Right lobe of liver (tissue), 4 donors: ENCODE measurements around the gene PPDPF.

Experiments
- POLR2A ChIP-seq: fragments of 450-650 bp; IDR thresholded peaks from one replicate; pipeline ENCODE4 v1.6.1; 2017; ENCODE audit warnings: antibody characterized with exemption, mild to moderate bottlenecking
- TF ChIP-seq, protein P1 (sequence below), 4 donors: fragments of 200-600 bp in 3 of 4; fragments of 450-650 bp in 1 of 4; IDR thresholded peaks; one replicate each; pipeline versions ENCODE4 v1.5.1 to v1.8.0; 2016 to 2022; ENCODE audit warnings: antibody characterized with exemption in 4 of 4, mild to moderate bottlenecking in 2 of 4
- donor health status: DM: no; HTN: no; CAD: no.
- donor health status: DM: no; HTN: no; CAD: no.
- donor health status: DM: no; HTN: yes; CAD: no.

DNA sequence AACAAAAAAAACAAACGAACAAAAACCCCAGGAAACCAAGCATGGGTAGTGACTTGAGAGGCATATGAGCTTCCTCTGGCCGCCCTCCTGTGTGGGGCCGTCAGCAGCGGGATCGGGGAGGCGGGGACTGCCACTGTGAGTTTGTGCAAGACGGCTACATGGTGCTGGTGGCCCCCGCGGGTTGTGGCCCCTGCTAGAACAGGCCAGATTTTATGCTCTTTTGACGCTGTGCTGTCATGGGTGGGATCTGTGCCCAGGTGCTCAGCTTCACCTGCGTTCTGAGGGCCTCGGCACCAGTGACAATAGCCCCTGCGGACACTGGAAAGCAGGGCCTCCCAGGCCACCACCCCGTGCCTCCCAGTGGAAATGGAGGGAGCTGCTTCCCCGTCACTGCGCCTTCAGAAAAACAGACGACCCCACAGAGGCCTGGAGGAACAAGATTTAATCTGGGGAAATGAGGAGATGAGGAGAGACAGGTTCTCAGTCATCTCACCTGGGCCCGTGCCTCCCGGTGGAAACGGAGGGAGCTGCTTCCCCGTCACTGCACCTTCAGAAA is 43.4 kb upstream of the PPDPF start:
- TF ChIP-seq POLR2A = no peak
- TF ChIP-seq, protein P1, sequence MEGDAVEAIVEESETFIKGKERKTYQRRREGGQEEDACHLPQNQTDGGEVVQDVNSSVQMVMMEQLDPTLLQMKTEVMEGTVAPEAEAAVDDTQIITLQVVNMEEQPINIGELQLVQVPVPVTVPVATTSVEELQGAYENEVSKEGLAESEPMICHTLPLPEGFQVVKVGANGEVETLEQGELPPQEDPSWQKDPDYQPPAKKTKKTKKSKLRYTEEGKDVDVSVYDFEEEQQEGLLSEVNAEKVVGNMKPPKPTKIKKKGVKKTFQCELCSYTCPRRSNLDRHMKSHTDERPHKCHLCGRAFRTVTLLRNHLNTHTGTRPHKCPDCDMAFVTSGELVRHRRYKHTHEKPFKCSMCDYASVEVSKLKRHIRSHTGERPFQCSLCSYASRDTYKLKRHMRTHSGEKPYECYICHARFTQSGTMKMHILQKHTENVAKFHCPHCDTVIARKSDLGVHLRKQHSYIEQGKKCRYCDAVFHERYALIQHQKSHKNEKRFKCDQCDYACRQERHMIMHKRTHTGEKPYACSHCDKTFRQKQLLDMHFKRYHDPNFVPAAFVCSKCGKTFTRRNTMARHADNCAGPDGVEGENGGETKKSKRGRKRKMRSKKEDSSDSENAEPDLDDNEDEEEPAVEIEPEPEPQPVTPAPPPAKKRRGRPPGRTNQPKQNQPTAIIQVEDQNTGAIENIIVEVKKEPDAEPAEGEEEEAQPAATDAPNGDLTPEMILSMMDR (IDR thresholded peaks at IDR 0.05) = no peak
